ENCODE results near the gene DGKB.

Gene DGKB

DNA sequence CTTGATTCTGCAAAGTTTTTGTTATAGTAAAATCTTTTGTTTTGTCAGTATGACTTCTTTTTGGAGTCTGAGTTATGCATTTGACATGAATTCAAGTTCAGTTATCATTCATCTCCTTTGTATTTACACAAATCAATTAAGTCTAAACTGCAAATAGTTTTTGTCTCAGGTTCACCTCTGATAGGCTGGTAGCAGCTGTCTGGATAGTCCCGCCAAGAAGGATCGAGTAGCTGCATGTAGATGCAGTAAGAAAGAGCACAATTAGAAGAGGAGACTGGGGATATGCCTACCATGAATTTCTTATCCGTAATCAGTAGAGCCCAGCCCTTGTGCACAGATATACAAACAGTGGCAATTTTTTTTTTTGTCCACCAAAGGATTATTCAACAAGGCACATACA is 520.6 kb downstream of the DGKB start:
- no peak for DNase-seq (ENCODE audit: low read depth in 2 of 2)

GRCh38 chr7:14381306-14381705 is 521.2 kb downstream of the DGKB start:
- DNase-seq (ENCODE audit: low read depth in 2 of 2): no peak

DNA sequence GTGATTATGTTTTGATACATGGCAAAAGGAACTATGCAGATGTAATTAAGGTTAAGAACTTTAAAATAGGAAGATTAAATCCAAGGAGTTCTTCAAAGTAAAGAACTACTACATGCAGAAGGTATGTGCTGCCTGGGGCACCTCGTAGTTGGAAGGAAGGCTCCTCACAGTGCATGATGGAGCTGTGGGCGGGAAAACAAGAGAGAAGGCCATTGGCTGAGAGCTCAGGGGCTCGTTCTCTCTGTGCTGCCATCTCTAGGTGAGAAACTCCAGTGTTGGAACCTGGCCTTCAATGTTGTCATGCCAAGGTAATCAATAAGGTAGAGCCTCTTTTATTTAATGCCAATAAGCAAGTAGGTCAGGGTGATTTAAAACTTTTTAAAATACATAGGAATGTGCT is 521.7 kb downstream of the DGKB start:
- DNase-seq (ENCODE audit: low read depth in 2 of 2): no peak

- DNase-seq (ENCODE audit: low read depth in 2 of 2): no peak
Measured at GRCh38 chr7:14377646-14378266, 524.8 kb downstream of the DGKB start.

DNA sequence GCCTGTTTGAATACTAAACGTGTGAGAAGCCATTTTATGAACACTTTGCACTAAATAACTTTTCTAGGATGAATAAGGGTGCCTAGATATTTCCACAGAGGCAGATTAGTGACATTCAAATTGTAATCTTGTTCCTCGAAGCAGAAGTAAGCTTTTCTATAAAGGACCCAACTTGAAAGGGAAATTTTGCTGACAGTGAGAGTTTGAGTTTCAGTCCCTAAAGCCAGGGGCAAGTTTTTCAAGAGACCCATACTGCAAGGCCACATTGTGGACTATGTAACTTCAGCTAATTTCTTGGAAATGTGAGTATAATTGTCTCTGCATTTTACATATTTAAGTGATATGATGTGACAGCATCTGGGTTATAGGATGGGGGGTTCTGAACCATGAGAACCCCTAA is 525.8 kb downstream of the DGKB start:
- DNase-seq (ENCODE audit: low read depth in 2 of 2): no peak

DNA sequence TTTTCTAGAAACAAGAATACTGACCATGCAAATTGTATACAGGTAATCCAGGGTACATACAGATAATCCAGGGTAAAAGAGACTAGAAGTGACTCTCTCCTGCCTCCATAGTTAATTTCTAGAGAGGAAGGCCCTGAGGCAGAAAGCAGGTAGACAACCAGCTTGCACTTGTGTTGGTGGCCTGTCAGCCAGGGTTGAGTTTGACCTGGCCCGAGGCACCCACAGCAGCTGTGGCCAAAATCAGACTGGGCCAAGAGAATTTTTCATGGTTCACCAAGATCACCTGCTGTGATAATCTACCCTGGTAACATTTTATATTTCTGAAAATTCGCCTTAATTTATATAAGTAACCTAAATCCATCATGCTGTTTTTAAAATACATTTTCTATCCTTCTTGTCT is 526.6 kb downstream of the DGKB start:
- no peak for DNase-seq (ENCODE audit: low read depth in 2 of 2)

DNA sequence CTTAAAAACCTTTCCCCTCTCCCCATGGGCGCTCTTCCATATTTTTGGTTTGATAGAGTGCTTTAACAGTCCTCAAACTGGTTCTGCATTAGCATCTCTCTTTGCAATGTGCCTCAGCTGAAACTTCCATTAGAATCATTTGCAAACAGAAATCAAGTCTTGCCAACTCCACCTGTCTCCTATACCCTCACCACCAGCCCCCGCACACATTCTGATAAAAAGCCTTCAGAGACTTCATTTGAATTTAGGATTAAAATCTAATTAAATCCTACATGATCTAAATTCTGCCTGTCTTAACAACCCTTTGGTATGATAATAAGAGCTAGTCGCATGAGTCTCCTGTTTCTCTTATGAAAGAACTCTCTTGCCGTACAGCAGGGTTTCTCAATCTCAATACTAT is 528.2 kb downstream of the DGKB start:
- no peak for DNase-seq (ENCODE audit: low read depth in 2 of 2)

DNA sequence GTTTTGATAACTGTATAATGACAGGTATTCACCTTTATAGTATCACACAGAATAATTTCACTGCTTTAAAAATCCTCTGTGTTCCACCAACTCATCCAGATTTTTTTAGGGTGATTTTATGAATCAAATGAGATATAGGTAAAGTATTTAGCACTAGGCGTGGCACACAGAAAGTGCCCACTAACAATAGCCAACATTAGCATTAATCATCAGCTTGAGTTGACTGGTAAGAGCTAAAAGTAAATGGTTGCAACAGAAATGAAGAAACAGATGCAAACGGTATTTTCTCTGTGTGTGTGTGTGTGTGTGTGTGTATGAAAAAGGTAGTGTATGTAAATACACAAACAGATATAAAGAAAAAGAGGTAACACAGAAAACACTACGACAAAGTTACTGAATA is 534.3 kb downstream of the DGKB start:
- no peak for DNase-seq (ENCODE audit: low read depth in 2 of 2)

DNA sequence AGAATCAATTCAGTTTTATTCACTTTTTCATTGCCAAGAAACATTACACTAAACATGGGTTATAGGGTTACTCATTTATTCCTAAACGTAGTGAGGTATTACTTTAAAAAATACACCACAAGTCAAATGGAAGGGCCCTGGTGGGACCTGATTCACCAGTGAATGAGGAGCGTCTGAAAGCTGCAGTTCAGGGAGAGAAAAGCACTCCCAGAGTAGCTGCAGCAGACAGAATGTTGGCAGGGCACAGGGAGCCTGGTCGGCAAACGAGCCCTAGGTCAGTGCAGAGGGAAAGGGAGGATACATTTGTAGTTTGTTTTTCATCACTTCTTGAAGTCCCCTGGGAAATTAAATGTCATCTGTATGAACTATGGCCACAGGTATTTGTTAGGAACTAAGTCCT is 551.4 kb downstream of the DGKB start:
- no peak for DNase-seq (ENCODE audit: low read depth in 2 of 2)

- no peak for DNase-seq (ENCODE audit: low read depth in 2 of 2)
Measured at GRCh38 chr7:14341200-14341775, 561.3 kb downstream of the DGKB start.

GRCh38 chr7:14340393-14341074 is 562.0 kb downstream of the DGKB start:
- no peak for DNase-seq (ENCODE audit: low read depth in 2 of 2)

DNA sequence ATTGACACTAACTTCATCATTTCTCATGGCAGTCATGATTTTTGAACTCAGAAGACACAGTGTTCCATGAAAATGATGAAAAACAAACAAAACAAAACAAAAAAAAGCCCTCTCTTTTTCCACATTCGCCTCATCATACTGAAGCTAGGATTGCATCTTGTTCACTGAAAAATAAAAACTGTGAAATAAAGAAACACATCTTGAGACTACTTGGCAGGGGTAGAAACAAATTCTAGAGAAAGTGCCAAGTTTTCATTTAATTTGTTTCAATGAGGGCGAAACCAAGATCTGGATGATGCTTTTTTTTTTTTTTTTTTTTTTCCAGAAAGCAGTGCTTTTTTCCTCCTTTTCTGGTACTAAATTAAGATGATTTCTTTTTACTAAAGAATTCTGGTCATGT is 562.7 kb downstream of the DGKB start:
- no peak for DNase-seq (ENCODE audit: low read depth in 2 of 2)

GRCh38 chr7:14336256-14336655 is 566.3 kb downstream of the DGKB start:
- DNase-seq (ENCODE audit: low read depth in 2 of 2): no peak

DNA sequence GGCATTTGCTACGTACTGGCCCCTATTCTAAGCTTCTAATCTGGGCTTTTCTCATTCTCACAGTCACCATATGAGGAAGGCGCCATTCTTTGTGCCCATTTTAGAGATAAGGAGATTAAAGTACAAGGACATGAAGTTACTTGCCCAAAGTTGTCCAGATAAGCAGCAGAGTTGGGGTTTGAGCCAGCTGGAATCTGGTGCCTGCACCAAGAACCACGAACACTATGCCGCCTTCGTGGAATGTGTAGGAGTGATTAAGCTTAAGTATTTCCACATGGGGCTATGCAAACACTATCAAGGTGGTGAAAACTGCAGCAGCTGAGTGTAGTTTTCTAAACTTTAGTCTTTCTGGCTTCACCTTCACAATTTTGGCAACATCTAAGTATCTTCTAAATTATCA is 570.4 kb downstream of the DGKB start:
- DNase-seq (ENCODE audit: low read depth in 2 of 2): no peak

GRCh38 chr7:14324767-14325166 is 577.8 kb downstream of the DGKB start:
- no peak for DNase-seq (ENCODE audit: low read depth in 2 of 2)

DNA sequence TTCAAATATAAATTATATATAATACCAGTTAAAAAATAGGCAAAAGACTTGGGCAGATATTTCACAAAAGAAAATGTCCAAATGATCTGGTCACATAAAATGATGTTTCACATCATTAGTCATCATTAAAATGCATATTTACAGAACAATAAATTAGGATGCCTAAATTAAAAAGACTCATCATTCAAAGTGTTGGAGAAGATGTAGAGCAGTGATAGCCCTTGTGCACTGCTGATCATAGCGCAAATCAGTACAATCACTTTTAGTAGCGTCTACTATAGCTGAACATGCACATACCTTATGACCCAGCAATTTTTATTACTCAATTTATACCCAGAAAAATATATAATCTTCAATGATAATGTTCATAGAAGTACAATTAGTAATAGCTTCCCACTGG is 579.8 kb downstream of the DGKB start:
- no peak for DNase-seq (ENCODE audit: low read depth in 2 of 2)

DNA sequence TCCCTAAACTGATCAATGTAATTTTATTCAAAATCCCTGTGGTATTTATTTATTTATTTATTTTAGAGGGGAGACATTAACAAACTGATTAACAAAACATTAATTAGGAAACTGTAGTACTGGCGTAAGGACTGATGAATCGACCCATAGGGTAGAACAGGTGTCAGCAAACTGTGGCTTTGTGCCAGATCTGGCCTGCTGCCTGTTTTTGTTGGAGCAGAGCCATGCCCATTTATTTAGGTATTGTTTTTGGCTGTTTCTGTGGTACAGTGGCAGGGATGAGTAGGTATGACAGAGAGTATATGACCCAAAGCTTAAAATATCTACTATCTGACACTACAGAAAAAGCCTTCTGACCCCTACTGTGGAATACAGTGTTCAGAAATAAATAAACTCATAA is 580.6 kb downstream of the DGKB start:
- DNase-seq (ENCODE audit: low read depth in 2 of 2): no peak

DNA sequence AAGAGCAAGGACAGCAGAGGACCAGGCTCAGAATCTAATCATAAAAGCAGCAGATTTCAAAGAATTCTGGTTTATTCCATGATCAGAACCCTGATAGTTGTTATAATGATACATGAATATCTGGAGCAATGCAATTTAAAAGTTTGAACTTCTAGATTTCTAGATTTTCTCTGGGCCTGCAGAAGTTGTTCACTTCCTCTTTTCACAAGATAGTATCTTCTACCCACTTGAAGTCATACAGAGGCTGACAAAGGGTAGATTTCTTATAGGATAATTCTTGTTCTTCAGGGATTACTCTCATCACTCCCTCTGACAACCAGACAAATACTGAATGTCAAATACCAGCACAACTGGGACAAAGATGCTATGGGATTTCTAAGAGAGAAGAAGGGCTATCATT is 593.1 kb downstream of the DGKB start:
- DNase-seq (ENCODE audit: low read depth in 2 of 2): no peak

DNA sequence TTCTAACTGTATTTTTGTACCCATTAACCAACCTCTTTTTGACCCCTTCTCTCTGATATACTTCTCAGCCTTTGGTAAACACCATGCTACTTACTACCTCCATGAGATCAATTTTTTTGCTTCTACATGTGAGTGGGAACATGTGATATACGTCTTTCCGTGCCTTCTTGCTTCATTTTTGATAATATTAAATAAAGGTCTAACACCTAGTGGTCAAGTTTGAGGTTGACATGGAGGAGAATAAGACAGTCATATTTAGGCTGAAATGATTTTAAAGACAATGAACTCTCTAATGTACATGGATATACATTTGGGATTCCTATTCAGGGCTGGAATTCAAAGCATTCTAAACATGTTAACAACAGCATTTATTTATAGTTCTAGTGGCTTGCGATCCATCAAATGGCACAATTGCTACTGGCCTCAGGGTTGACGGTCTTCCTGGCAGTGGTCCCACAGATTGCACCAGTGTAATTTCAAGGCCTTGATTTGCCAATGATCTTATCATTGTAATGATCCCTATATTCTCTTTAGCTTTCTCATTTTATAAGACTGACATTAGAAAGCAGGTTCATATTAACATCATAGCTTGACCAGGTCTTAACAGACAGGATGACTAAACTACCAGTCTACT is 597.2 kb downstream of the DGKB start:
- no peak for DNase-seq (ENCODE audit: low read depth in 2 of 2)

GRCh38 chr7:14303536-14303935 is 599.0 kb downstream of the DGKB start:
- DNase-seq (ENCODE audit: low read depth in 2 of 2): no peak

GRCh38 chr7:14294637-14295036 is 607.9 kb downstream of the DGKB start:
- DNase-seq (ENCODE audit: low read depth in 2 of 2): no peak

- DNase-seq (ENCODE audit: low read depth in 2 of 2): no peak
Measured at GRCh38 chr7:14293434-14293833, 609.1 kb downstream of the DGKB start.

DNA sequence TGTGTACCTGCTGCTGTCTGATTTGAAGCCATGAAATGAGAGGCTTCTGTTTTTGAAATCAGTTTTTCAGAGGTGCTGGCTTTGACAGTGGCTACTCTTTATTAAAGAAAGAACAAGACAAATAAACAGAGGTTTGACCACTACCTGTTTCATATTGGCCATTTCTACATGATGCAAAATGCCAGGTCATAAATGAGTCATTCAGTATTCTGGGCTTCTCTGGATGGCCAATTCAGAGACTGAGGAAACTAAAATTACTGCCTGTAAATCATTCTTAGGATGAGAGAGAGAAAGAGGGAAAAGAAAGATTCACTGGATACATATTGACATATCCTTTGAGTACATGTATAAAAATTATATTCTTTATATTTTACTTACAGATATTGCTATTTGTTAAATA is 609.8 kb downstream of the DGKB start:
- no peak for DNase-seq (ENCODE audit: low read depth in 2 of 2)
